Activated CD4-positive, alpha-beta T cell treated with anti-CD3 and anti-CD28 coated beads, Interleukin-2, Interleukin-6, amounts not matched to agents 100 ng/mL and 50 ng/mL, durations not matched to agents 16 hours and 8 hours (primary cell): ENCODE data around the gene LHPP.
A peak's percentile ranks its signal among the peaks of the same experiment; 100 is the strongest.
"Not testable (repeated sequence)": the region's sequence is repeated elsewhere in the genome, so short reads cannot be mapped to it uniquely, and the experiment has no call there.

ENCODE experiments used
- DNase-seq: peaks from one replicate; pipeline ENCODE4 v3.0.0-alpha.2; 2020

The LHPP gene, protein sequence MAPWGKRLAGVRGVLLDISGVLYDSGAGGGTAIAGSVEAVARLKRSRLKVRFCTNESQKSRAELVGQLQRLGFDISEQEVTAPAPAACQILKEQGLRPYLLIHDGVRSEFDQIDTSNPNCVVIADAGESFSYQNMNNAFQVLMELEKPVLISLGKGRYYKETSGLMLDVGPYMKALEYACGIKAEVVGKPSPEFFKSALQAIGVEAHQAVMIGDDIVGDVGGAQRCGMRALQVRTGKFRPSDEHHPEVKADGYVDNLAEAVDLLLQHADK

DNA sequence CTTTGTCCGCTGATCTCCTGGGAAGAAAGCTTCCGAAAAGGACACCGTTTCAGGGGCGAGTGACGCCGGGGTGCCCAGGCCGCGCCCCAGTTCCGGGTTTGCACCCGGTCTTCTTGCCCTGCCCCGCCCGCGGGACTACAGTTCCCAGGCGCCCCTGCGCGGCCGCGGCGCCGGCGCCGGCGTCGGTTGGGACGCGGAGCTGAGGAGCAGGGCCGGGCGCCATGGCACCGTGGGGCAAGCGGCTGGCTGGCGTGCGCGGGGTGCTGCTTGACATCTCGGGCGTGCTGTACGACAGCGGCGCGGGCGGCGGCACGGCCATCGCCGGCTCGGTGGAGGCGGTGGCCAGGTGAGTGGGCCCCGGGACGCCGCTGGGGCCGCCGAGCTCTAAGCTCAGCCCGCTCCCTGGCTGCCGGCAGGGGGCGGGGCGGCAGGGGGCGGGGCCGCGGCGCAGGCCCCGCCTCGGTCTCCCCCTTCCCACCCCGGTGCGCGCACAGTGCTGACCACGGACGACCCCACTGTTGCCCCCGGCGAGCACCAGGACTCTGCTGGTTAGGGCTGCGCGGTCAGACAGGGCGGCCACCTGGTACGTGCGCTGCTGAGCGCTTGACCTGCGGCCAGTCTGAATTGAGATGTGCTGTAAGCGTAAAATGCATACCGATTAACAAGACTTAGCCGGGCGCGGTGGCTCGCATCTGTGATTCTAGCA, at the start of gene LHPP:
Gene LHPP, plus strand, starts transcription at position 182 of the 706 bp plus-strand sequence. Its CDS starts 40 bp downstream, at position 222.
- DNase-seq = peak; percentile 93

GRCh38 chr10:124414076-124414475, 47.5 kb upstream of the LHPP start:
- no peak for DNase-seq

DNA sequence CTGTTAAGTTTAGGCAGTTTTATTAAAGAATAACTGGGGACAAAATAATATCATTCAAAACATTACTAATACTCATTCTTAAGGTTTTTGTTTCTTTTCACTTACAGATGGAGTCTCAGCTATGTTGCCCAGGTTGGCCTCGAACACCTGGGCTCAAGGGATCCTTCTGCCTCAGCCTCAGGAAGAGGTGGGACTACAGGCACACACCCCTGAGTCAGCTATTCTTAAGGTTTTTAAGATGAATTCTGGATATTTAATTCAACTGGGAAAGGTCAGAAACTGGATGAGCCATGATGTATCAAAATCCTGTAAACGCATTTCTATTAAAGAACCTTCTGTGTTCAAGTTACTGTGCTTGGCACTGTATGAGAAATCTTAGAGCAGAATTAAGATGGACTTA, 46.4 kb upstream of the LHPP start:
- no peak for DNase-seq

DNA sequence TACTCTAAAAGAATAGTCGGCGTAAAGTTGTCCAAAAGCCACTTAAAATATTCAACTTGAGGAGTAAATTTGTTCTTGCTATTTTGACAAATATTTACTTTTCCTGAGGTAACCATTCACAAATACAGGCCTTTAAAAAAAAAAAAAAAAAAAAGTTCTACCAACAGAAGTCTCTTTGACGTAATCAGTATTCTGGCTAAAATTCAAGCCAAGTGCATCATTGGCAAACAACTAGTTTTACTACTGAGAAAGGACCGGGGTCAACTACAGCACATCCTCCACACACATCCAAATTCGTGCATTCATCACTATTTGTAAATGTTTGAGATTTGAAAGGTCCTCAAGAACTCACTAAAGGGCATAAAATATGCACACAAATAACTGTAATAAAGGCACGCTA, 44.9 kb upstream of the LHPP start:
- DNase-seq = no peak

GRCh38 chr10:124417895-124418725, 43.5 kb upstream of the LHPP start:
- peak; percentile 46 for DNase-seq

DNA sequence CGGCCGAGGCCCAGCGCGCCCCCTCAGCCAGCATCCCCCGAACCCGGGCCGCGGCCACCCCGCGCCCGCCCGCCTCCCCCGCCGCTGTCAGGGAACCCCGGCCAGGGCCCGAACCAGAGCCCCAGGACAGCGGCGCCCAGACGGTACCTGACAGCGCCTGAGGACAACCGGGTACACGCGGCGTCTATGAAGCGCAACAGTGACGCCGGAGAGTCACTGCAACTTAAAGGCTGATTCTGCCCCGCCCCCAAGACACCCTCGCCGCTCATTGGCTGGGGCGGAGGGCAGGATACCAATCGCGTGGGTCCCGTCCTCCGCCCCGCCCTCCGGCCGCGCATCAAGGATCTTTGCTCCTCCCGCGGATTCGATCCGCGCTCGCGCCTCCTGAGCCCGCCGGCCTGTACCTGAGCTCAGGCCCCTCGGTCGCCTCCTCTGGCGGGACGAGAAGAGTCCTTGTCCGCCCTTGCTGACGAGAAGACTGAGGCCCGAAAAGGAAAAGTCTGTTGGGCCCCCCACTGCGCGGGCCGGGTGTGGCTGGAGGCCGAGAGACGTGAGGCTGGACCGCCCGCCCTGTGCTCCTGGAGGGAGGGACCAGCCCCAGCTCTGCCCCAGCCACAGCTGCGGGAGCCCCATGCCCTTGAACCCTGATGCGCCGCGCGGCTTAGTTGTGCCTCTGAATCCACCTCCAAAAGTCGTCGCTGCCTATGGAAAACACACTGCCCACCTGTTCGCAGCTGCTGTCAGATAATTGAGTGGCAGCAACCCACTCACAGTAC, 42.7 kb upstream of the LHPP start, which contains the start of gene OAT:
Gene OAT, minus strand, starts transcription at position 198 of the 776 bp plus-strand sequence. CDS start 6,752 bp downstream, outside the sequence.
- peak; percentile 97 for DNase-seq

- DNase-seq = no peak
Observed at GRCh38 chr10:124419635-124420034, 42.0 kb upstream of the LHPP start.

DNA sequence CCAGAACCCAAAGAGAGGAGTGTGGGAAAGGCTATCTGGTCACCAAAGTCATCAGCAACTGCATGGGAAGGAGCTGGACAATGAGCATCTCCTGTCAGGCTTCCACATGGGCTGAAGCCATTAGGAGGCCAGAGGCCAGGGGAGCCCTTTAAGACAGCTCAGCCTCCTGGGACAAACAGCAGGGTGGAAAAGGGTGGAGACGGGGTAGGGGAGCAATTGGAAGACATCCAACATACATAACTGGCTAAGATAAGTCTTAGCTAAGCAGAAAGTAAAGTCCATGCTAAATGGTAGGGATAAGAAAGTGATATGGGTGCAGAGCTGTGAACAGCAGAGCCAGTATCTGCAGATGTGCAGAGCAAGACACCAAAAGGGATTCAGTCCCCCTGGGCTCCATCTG, 41.4 kb upstream of the LHPP start:
- no peak for DNase-seq

DNA sequence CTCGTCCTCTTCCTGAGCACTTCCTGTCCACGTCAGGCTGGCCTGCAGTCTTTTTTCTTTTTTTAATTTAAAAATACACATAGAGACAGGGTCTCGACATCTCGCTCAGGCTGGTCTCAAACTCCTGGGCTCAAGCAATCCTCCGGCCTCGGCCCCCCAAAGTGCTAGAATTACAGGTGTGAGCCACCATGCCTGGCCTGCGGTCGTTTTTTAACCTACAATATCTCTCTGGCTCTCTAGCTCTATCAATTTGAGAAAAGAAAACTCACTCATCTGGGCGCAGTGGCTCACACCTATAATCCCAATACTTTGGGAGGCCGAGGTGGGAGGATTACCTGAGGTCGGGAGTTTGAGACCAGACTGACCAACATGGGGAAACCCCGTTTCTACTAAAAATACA, 38.9 kb upstream of the LHPP start:
- DNase-seq = no peak

DNA sequence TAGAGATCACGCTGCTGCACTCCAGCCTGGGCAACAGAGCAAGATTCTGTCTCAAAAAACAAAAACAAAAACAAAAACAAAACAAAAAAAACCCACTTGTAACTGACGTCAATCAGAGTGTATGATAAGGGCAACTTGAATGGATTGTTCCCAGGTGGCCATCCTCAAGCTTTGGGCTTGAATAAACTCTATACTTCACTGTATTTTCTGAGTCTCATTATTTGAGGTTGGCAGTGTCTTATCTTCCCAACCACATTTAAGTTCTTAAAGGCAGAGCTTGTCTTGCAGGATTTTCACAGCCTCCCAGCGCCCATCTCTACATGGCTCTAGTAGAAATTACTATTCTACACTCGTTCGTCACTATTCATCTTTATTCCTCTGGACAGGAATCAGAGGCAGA, 37.8 kb upstream of the LHPP start:
- no peak for DNase-seq

DNA sequence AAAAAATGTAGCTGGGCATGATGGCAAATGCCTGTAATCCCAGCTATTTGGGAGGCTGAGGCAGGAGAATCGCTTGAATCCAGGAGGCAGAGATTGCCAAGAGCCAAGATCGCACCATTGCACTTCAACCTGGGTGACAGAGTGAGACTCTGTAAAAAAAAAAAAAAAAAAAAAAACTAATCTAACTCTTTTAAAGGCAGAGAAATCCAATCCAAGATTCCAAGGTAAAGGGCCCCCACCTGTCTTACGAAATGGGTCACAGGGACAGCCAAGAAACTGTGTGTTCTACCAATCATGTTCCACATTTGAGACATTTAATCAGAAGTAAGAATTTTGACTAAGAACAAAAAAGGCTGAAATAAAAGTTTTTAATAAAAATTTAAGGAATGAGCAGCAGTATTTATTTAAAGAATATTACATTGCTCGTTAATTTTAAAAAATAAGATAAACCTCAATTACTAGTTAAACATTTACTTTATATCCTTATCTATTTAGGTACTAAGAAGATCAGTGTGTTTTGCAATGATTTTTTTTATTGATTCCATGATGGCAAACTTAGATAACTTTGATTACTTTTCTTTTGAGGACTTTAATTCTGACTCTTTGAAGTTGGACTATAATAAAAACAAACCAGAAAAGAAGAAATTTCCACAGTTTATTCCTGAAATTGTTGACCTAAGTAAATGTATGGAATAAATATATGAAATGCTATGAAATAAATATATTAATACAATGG, 36.2 kb upstream of the LHPP start:
- DNase-seq = no peak

- DNase-seq = no peak
Observed at GRCh38 chr10:124428207-124428777, 33.3 kb upstream of the LHPP start.

- DNase-seq = no peak
Observed at GRCh38 chr10:124429576-124429975, 32.0 kb upstream of the LHPP start.

- DNase-seq = no peak
Observed at GRCh38 chr10:124430077-124430476, 31.5 kb upstream of the LHPP start.

- DNase-seq = no peak
Observed at GRCh38 chr10:124433461-124433860, 28.2 kb upstream of the LHPP start.

DNA sequence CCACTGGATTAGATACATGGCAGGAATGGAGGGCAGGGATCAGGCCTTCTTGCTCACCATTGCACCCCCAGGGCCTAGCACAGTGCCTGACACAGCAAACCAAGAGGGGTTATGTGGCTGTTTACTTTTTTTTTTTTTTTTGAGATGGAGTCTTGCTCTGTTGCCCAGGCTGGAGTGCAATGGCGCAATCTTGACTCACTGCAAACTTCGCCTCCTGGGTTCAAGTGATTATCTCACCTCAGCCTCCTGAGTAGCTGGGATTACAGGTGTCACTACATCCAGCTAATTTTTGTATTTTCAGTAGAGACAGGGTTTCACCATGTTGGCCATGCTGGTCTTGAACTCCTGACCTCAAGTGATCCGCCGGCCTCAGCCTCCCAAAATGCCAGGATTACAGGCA, 25.9 kb upstream of the LHPP start:
- not testable (repeated sequence) for DNase-seq

DNA sequence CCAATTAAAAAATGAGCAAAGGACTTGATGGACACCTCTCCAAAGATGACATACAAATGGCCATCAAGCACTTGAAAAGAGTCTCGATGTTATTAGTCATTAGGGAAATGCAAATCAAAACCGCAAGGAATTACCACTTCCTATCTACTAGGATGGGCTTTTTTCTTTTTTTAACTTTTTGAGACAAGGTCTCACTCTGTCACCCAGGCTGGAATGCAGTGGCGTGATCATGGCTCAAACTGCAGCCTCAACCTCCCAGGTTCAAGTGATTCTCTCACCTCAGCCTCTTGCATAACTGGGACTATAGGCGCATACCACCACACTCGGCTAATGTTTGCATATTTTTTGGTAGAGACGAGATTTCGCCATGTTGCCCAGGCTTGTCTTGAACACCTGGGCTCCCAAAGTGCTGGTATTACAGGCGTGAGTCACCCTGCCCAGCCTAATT, 25.4 kb upstream of the LHPP start:
- DNase-seq = peak; percentile 12

GRCh38 chr10:124441694-124442093, 19.9 kb upstream of the LHPP start:
- not testable (repeated sequence) for DNase-seq

- no peak for DNase-seq
Observed at GRCh38 chr10:124446830-124447750, 14.5 kb upstream of the LHPP start.

- no peak for DNase-seq
Observed at GRCh38 chr10:124447751-124448466, 13.7 kb upstream of the LHPP start.
